Measurements from ENCODE around the gene CMSS1. TPM values are rescaled to one million over a fixed set of nuclear protein-coding genes. Genes with fewer than 3 reads are reported as not detected.
"Not testable (repeated sequence)": the region's sequence is repeated elsewhere in the genome, so short reads cannot be mapped to it uniquely, and the experiment has no call there.

The CMSS1 gene
- total RNA-seq, 2 donors from 2014 or later, result 18.5 to 27.6 TPM

DNA sequence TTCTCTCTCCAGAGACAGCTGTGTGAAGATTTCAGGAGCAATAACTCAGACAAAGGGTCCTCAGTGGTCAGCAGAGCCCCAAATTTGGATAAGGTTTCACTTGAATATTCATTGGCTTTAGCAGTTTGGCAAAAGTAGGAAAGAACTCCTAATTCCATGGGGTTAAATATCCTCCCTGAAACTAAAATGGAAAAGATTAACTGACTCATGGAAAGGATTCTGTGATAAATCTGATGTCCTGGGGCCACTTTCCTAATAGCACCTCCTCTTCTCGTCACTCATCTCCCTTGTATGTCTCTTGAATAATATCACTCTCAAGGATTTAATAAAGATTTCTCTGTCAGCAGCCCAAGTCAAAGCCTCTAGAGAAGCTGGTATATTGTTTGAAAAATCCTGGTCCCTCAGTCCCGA, 409.9 kb downstream of the CMSS1 start:
- intact Hi-C loops (cut with DNase I), result no loop called here
- no peak for DNase-seq (ENCODE audit: low spot score)

DNA sequence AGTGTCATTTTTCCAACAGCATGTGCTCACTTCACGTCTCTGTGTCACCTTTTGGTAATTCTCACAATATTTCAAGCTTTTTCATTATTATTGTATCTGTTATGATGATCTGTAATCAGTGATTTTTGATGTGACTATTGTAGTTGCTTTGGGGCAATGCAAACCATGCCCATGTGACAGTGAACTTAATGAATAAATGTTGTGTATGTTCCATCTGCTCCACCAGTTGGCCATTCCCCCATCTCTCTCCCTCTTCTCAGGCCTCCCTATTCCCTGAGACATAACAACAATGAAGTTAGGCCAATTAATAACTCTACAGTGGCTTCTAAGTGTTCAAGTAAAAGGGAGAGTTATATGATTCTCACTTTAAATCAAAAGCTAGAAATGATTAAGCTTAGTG, 410.6 kb downstream of the CMSS1 start:
- no peak for DNase-seq (ENCODE audit: low spot score)
- intact Hi-C loops (cut with DNase I), result no loop called here

DNA sequence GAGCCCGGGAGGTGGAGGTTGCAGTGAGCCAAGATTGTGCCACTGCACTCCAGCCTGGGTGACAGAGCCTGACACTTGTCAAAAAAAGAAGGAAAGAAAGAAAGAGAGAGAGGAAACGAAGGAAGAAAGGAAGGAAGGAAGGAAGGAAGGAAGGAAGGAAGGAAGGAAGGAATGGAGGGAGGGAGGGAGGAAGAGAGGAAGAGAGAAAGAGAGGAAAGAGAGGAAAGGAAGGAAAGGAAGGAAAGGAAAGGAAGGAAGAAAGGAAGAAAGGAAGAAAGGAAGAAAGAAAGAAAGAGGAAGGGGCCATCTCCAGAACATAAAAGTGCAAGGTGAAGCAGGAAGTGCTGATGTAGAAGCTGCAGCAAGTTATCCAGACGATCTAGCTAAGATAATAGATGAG, 411.5 kb downstream of the CMSS1 start:
- DNase-seq (ENCODE audit: low spot score); intact Hi-C loops (cut with DNase I): not testable (repeated sequence)

DNA sequence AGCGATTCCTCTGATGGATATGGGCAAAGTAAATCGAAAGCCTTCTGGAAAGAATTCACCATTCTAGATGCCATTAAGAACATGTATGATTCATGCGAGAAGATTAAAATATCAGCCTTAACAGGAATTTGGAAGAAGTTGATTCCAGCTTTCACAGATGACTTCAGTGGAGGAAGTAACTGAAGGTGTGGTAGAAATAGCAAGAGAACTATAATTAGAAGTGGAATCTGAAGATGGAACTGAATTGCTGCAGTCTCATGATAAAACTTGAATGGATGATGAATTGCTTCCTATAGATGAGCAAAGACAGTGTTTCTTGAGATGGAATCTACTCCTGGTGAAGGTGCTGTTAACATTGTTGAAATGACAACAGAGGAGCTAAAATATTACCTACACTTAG, 413.0 kb downstream of the CMSS1 start:
- intact Hi-C loops (cut with DNase I), result no loop called here

More for the DNA sequence above, 413.0 kb downstream of the CMSS1 start:
- no peak for DNase-seq (ENCODE audit: low spot score)

Small RNA genes within 50 kb of the gene (microRNA-seq; reads per million reads assigned to microRNA genes)
- 0 reads per million in 2 donors for gene MIR3921 (ENCODE audit: borderline microRNAs expressed in 2 of 2)

Other genes with a start within 250 kb of the CMSS1 start
- 100 to 1,000 TPM in 1 of 2 donors, 10 to 100 TPM in 1; 80.6 to 105 TPM for gene COL8A1, start 179.3 kb upstream of the CMSS1 start, total RNA-seq

Measured in posterior vena cava (tissue), 2 donors.